ENCODE data around the gene WWOX.

Gene WWOX

GRCh38 chr16:78274771-78275170, 175.3 kb downstream of the WWOX start:
- no peak for DNase-seq (ENCODE audit: low spot score)

GRCh38 chr16:78275420-78275819, 176.0 kb downstream of the WWOX start:
- peak; percentile 43 for DNase-seq (ENCODE audit: low spot score)

GRCh38 chr16:78277321-78278055, 178.0 kb downstream of the WWOX start:
- DNase-seq (ENCODE audit: low spot score), result peak; percentile 23

- DNase-seq (ENCODE audit: low spot score), result no peak
Measured at GRCh38 chr16:78278056-78278450, 178.6 kb downstream of the WWOX start.

- no peak for DNase-seq (ENCODE audit: low spot score)
Measured at GRCh38 chr16:78281115-78281514, 181.7 kb downstream of the WWOX start.

- DNase-seq (ENCODE audit: low spot score), result no peak
Measured at GRCh38 chr16:78283548-78284251, 184.2 kb downstream of the WWOX start.

GRCh38 chr16:78284326-78284725, 184.9 kb downstream of the WWOX start:
- no peak for DNase-seq (ENCODE audit: low spot score)

GRCh38 chr16:78284957-78285434, 185.5 kb downstream of the WWOX start:
- DNase-seq (ENCODE audit: low spot score), result no peak

- no peak for DNase-seq (ENCODE audit: low spot score)
Measured at GRCh38 chr16:78285437-78285922, 186.0 kb downstream of the WWOX start.

GRCh38 chr16:78286065-78286464, 186.6 kb downstream of the WWOX start:
- DNase-seq (ENCODE audit: low spot score), result no peak

GRCh38 chr16:78288888-78289287, 189.4 kb downstream of the WWOX start:
- no peak for DNase-seq (ENCODE audit: low spot score)

- DNase-seq (ENCODE audit: low spot score), result no peak
Measured at GRCh38 chr16:78289373-78289772, 189.9 kb downstream of the WWOX start.

- no peak for DNase-seq (ENCODE audit: low spot score)
Measured at GRCh38 chr16:78289844-78290277, 190.4 kb downstream of the WWOX start.

- DNase-seq (ENCODE audit: low spot score), result no peak
Measured at GRCh38 chr16:78290395-78290794, 190.9 kb downstream of the WWOX start.

- DNase-seq (ENCODE audit: low spot score), result no peak
Measured at GRCh38 chr16:78290872-78291591, 191.6 kb downstream of the WWOX start.

- no peak for DNase-seq (ENCODE audit: low spot score)
Measured at GRCh38 chr16:78291604-78292003, 192.2 kb downstream of the WWOX start.

- no peak for DNase-seq (ENCODE audit: low spot score)
Measured at GRCh38 chr16:78292086-78292843, 192.8 kb downstream of the WWOX start.

GRCh38 chr16:78292844-78293380, 193.5 kb downstream of the WWOX start:
- no peak for DNase-seq (ENCODE audit: low spot score)

- DNase-seq (ENCODE audit: low spot score), result no peak
Measured at GRCh38 chr16:78294538-78295225, 195.2 kb downstream of the WWOX start.

GRCh38 chr16:78297066-78297666, 197.7 kb downstream of the WWOX start:
- DNase-seq (ENCODE audit: low spot score), result no peak

- DNase-seq (ENCODE audit: low spot score), result no peak
Measured at GRCh38 chr16:78298986-78299385, 199.5 kb downstream of the WWOX start.
